Suprapubic skin (tissue), 4 donors: ENCODE results near the gene SLC25A5. TPM values are rescaled to one million over a fixed set of nuclear protein-coding genes. Genes with fewer than 3 reads are reported as not detected.
"Not testable (repeated sequence)": the region's sequence is repeated elsewhere in the genome, so short reads cannot be mapped to it uniquely, and the experiment has no call there.

Experiments used
- DNase-seq, 2 donors: peaks; one replicate each; pipeline ENCODE4 v3.0.0-alpha.2; 2019; ENCODE audit warnings: low spot score in 2 of 2
- H3K27ac ChIP-seq: fragments of 200-600 bp; sonication (generic); one replicate; pipeline ENCODE4 v1.5.1; 2019
- H3K27me3 ChIP-seq: fragments of 200-600 bp; sonication (generic); one replicate; pipeline ENCODE4 v1.5.1; 2019
- H3K36me3 ChIP-seq: fragments of 200-600 bp; sonication (generic); one replicate; pipeline ENCODE4 v1.5.1; 2019
- H3K4me1 ChIP-seq: fragments of 200-600 bp; sonication (generic); one replicate; pipeline ENCODE4 v1.5.1; 2019
- H3K4me3 ChIP-seq: fragments of 200-600 bp; sonication (generic); one replicate; pipeline ENCODE4 v1.5.1; 2019; ENCODE audit warnings: mild to moderate bottlenecking
- H3K9me3 ChIP-seq: fragments of 200-600 bp; sonication (generic); one replicate; pipeline ENCODE4 v1.5.1; 2019
- EP300 ChIP-seq: sonication (generic); formaldehyde crosslinking; IDR thresholded peaks from one replicate; pipeline ENCODE4 v1.6.1; 2017; ENCODE audit warnings: antibody characterized with exemption
- POLR2A ChIP-seq, 2 donors: fragments of 450-650 bp; IDR thresholded peaks; one replicate each; pipeline ENCODE4 v1.6.1; 2017; ENCODE audit warnings: antibody characterized with exemption in 2 of 2, mild to moderate bottlenecking in 2 of 2, moderate library complexity in 2 of 2
- POLR2AphosphoS5 ChIP-seq, 3 donors: sonication (generic); formaldehyde crosslinking; IDR thresholded peaks; one replicate each; pipeline ENCODE4 v1.6.1; 2017; ENCODE audit warnings: antibody characterized with exemption in 3 of 3
- whole genome bisulfite sequencing: methylation state at CpG from one replicate; pipeline ENCODE4 v1.1.5; 2018; 5-methylcytosine and 5-hydroxymethylcytosine counted together
- total RNA-seq, 4 donors: library from RNA; depleted of rRNA; stranded (reverse); fragments of >200 nt; gene quantifications; one replicate each; pipeline ENCODE4 v1.1.0, GENCODE V29; 2016
- TF ChIP-seq, protein P1 (sequence below), 2 donors: fragments of 200-600 bp in 1 of 2; fragments of 450-650 bp in 1 of 2; sonication (generic) in 1 of 2; IDR thresholded peaks; one replicate each; pipeline ENCODE4 v1.5.1; 2016 to 2019; ENCODE audit warnings: antibody characterized with exemption in 2 of 2, mild to moderate bottlenecking in 1 of 2, moderate library complexity in 1 of 2

Gene SLC25A5
- total RNA-seq, 4 donors from 2014 or later: 177 to 516 (median 455) TPM

DNA sequence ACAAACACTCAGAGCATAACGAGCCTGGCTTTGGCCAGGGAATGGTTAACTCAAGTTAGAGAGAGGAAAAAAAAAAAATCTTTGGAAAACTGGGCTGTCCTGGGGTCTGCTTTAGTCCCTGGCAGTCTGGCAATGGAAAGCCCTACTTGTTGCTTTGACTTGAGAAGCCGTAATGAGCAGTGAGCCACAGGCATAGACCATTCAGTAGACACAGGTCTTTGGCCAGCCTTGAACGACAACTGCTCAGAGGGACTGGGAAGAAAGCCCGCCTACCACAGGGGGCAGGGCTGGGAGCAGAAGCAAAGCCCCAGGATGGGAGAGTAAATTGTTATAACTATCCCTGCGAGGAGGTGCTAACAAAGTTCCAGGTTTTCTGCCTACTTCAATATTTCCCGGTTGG lies 43.2 kb upstream of the SLC25A5 start:
- no peaks in the 10 kb centered on the region for H3K27me3 ChIP-seq

DNA sequence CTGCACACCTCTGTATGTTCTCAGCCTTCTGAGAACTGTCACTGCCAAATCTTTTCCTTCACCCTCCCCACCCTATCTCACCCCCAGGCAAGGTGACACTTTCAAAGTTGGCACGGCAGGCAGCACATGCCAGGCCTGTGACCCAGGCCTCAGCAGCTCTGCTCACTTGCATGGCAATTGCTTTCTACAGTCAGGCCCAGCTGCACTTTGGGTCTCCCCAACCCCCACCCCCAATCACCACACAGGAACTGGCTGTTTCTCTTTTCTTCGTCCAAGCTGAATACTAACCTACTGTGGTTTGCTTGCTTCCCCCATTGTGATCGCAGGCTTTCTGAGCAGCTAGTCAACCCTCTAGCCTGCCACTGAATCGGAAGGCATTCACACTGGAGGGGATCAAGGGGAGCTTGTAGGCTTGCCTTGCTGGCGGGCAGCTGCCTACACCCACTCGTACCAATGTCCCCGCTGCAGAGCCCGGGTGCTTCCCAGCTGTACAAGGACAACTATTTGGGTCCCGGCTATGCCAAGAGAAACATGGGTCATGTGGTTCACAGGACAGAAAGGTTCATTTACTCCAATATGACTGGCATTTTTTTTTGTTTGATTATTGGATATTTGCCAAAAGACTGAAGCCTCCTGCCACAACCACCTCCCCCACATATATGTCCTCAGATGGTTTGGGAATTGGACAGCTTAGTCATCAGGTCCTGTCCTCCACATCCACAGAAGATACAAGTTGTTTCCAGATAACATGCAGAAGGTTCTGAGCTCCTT lies 41.0 kb upstream of the SLC25A5 start:
- H3K27me3 ChIP-seq: no peaks in the 10 kb centered on the region
- no peak overlapping the region for H3K27ac ChIP-seq
- no peaks in the 10 kb centered on the region for H3K9me3 ChIP-seq
- H3K4me1 ChIP-seq: peaks cover 3% of the 10 kb centered on the region
- no peak overlapping the region for H3K4me3 ChIP-seq
- DNase-seq: no peak
- 68% methylated on average over 9 of the region's 9 CpGs for WGBS
- H3K36me3 ChIP-seq: no peaks in the 10 kb centered on the region
- no peak for TF ChIP-seq EP300
- TF ChIP-seq, protein P1, sequence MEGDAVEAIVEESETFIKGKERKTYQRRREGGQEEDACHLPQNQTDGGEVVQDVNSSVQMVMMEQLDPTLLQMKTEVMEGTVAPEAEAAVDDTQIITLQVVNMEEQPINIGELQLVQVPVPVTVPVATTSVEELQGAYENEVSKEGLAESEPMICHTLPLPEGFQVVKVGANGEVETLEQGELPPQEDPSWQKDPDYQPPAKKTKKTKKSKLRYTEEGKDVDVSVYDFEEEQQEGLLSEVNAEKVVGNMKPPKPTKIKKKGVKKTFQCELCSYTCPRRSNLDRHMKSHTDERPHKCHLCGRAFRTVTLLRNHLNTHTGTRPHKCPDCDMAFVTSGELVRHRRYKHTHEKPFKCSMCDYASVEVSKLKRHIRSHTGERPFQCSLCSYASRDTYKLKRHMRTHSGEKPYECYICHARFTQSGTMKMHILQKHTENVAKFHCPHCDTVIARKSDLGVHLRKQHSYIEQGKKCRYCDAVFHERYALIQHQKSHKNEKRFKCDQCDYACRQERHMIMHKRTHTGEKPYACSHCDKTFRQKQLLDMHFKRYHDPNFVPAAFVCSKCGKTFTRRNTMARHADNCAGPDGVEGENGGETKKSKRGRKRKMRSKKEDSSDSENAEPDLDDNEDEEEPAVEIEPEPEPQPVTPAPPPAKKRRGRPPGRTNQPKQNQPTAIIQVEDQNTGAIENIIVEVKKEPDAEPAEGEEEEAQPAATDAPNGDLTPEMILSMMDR (IDR thresholded peaks at IDR 0.05): no peak
- TF ChIP-seq POLR2AphosphoS5 (IDR thresholded peaks at IDR 0.05): no peak
- TF ChIP-seq POLR2A (IDR thresholded peaks at IDR 0.05): no peak

More for the DNA sequence above, 43.2 kb upstream of the SLC25A5 start:
- no peaks in the 10 kb centered on the region for H3K36me3 ChIP-seq
- H3K4me1 ChIP-seq: peaks cover 3% of the 10 kb centered on the region
- TF ChIP-seq POLR2AphosphoS5 (IDR thresholded peaks at IDR 0.05) (no peak), POLR2A (IDR thresholded peaks at IDR 0.05) (no peak), EP300 (no peak)
- TF ChIP-seq, protein P1 (IDR thresholded peaks at IDR 0.05): no peak
- no peak overlapping the region for H3K4me3 ChIP-seq
- no peak for DNase-seq
- no peak overlapping the region for H3K27ac ChIP-seq
- H3K9me3 ChIP-seq: no peaks in the 10 kb centered on the region
- WGBS: 75% methylated on average over 6 of the region's 6 CpGs

DNA sequence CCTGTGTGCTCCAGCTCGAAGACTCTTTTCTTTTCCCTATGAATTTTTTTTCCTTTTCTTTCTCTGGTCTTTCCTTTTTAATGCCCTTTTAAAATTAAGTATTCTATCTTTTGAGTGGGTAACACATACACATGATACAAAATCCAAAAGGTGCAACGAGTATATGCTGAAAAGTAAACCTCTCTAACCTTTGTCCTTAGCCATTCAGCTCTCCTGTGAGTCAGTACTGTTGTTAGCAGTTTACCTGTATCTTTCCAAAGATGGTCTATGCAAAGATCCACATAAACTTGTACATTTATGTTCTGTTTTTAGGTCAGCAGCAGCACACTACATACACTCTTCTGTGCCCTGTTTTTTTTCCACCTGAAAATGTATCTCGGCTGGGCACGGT lies 40.5 kb upstream of the SLC25A5 start:
- TF ChIP-seq, protein P1 (IDR thresholded peaks at IDR 0.05): no peak
- TF ChIP-seq POLR2AphosphoS5 (IDR thresholded peaks at IDR 0.05) (no peak), EP300 (no peak), POLR2A (IDR thresholded peaks at IDR 0.05) (no peak)
- Histone ChIP-seq H3K9me3 (no peaks in the 10 kb centered on the region), H3K4me1 (peaks cover 3% of the 10 kb centered on the region), H3K27me3 (no peaks in the 10 kb centered on the region), H3K27ac (no peak overlapping the region), H3K36me3 (no peaks in the 10 kb centered on the region), H3K4me3 (no peak overlapping the region)
- DNase-seq: no peak
- 81% methylated on average over 4 of the region's 4 CpGs for WGBS

DNA sequence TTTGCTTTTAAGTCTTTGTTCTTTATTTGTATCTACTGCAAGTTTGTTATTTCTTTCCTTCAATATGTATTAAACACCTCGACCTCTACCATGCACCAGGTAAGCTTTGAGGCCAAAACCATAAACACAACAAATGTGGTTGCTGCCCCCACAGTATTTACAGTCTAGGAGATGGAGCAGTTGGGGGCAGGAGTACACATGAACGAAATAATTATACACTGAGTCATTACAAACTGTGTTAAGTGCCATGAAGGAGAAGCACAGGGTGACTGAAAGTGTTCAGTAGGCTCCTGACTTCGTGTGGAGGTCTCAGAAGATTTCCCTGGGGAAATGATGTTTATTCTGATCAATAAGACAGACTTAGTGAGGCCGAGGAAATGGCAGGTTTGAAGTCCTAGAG lies 38.8 kb upstream of the SLC25A5 start:
- no peak overlapping the region for H3K27ac ChIP-seq
- no peak for DNase-seq
- no peaks in the 10 kb centered on the region for H3K27me3 ChIP-seq
- H3K4me1 ChIP-seq: peaks cover 3% of the 10 kb centered on the region
- no peak overlapping the region for H3K4me3 ChIP-seq
- H3K9me3 ChIP-seq: no peaks in the 10 kb centered on the region
- WGBS: 49% methylated on average over 3 of the region's 4 CpGs
- no peak for TF ChIP-seq EP300
- TF ChIP-seq POLR2A (IDR thresholded peaks at IDR 0.05): no peak
- TF ChIP-seq, protein P1 (IDR thresholded peaks at IDR 0.05): no peak
- TF ChIP-seq POLR2AphosphoS5 (IDR thresholded peaks at IDR 0.05): no peak
- no peaks in the 10 kb centered on the region for H3K36me3 ChIP-seq

DNA sequence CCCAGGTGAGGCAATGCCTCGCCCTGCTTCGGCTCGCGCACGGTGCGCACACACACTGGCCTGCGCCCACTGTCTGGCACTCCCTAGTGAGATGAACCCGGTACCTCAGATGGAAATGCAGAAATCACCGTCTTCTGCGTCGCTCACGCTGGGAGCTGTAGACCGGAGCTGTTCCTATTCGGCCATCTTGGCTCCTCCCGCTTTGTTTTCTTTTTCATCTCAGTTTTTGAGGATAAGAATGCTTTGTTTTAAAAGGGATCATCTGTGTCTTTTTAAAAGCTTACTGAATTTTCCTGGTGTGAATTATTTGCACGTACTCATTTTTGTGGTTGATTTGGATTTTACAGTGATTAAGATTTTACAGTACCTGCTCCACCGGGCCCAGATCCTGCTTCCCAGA lies 26.9 kb upstream of the SLC25A5 start:
- not testable (repeated sequence) for H3K4me1 ChIP-seq, H3K36me3 ChIP-seq, DNase-seq, H3K4me3 ChIP-seq, H3K9me3 ChIP-seq, H3K27me3 ChIP-seq, H3K27ac ChIP-seq
- WGBS: 88% methylated on average over 10 of the region's 17 CpGs
